ENCODE measurements around the gene CORO1C.

The CORO1C gene

DNA sequence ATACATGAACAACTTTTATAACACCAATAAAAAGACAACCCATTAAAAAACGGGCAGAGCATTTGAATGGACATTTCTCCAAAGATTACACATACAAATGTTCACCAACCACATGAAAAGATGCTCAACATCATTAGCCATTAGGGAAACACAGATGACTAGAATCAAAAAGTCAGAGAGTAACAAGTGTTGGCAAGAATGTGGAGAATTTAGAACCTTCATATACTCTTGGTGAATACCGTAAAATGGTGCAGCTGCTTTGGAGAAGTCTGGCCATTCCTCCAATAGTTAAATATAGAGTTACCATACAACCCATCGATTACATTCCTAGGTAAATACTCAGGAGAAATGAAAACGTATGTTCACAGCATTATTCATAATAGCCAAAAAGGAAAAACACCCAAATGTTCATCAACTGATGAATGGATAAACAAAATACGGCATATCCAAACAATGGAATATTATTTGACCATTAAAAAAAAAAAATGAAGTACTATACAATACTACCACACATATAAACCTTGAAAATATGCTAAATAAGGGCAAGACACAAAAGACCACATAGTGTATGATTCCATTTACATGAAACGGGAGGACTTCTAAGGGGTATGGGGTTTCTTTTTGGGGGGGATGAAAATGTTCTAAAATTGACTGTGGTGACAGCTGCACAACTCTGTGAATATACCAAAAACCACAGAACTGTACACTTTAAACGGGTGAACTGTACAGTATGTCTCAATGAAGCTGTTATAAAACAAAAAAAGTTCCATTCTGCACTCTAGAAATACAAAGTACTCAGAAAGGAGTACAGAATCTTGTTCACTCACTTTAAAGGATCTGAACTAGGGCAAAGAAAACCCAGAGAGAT is 3.2 kb downstream of the CORO1C start:
- Histone ChIP-seq H3K4me3 (ENCODE audit: low read length) (no peak overlapping the region), H2AFZ (ENCODE audit: low read depth, low read length) (no peak overlapping the region), H4K20me1 (ENCODE audit: insufficient read depth, low read length) (peaks cover 65% of the 10 kb centered on the region), H3K9me3 (ENCODE audit: insufficient read depth, low read length) (no peaks in the 10 kb centered on the region), H3K27ac (ENCODE audit: low read length) (no peak overlapping the region), H3K79me2 (ENCODE audit: low read length) (peaks cover 75% of the 10 kb centered on the region), H3K4me2 (ENCODE audit: low read length) (no peak overlapping the region), H3K27me3 (ENCODE audit: low read depth, low read length) (no peaks in the 10 kb centered on the region), H3K9ac (ENCODE audit: low read length) (no peak overlapping the region), H3K36me3 (replicated peaks; ENCODE audit: low read depth, low read length) (no peaks in the 10 kb centered on the region), H3K4me1 (ENCODE audit: low read length) (peaks cover 39% of the 10 kb centered on the region)
- TF ChIP-seq, protein P1, sequence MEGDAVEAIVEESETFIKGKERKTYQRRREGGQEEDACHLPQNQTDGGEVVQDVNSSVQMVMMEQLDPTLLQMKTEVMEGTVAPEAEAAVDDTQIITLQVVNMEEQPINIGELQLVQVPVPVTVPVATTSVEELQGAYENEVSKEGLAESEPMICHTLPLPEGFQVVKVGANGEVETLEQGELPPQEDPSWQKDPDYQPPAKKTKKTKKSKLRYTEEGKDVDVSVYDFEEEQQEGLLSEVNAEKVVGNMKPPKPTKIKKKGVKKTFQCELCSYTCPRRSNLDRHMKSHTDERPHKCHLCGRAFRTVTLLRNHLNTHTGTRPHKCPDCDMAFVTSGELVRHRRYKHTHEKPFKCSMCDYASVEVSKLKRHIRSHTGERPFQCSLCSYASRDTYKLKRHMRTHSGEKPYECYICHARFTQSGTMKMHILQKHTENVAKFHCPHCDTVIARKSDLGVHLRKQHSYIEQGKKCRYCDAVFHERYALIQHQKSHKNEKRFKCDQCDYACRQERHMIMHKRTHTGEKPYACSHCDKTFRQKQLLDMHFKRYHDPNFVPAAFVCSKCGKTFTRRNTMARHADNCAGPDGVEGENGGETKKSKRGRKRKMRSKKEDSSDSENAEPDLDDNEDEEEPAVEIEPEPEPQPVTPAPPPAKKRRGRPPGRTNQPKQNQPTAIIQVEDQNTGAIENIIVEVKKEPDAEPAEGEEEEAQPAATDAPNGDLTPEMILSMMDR (IDR thresholded peaks at IDR 0.05; ENCODE audit: low read depth, low read length), result no peak
- TF ChIP-seq EZH2phosphoT487 (IDR thresholded peaks at IDR 0.05; ENCODE audit: low read depth), result no peak

DNA sequence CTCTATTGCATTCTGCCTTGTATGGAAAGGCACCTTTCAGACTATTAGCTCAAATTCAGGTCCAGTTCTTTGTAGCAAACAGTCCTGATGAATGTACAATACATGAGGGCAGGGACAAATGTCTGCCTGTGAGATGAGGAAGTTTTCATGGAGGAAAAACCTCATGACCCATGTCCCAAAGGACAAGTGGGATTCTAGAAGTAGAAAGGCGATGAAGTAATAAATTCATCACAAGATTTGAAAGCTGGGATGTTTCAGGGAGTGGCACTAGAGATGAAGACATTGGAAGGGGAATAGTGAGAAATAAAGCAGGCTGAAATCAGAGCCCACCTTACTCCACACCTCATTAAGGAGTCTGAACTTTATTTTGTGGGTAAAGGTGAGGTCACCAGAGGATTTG is 4.2 kb downstream of the CORO1C start:
- no peaks in the 10 kb centered on the region for H3K36me3 ChIP-seq (replicated peaks; ENCODE audit: low read depth, low read length)
- H4K20me1 ChIP-seq (ENCODE audit: insufficient read depth, low read length), result peaks cover 74% of the 10 kb centered on the region
- H3K4me3 ChIP-seq (ENCODE audit: low read length), result no peak overlapping the region
- H3K27me3 ChIP-seq (ENCODE audit: low read depth, low read length), result no peaks in the 10 kb centered on the region
- no peak overlapping the region for H2AFZ ChIP-seq (ENCODE audit: low read depth, low read length)
- H3K4me2 ChIP-seq (ENCODE audit: low read length), result no peak overlapping the region
- no peak for TF ChIP-seq EZH2phosphoT487 (IDR thresholded peaks at IDR 0.05; ENCODE audit: low read depth)
- TF ChIP-seq, protein P1 (IDR thresholded peaks at IDR 0.05; ENCODE audit: low read depth, low read length), result no peak
- peaks cover 32% of the 10 kb centered on the region for H3K4me1 ChIP-seq (ENCODE audit: low read length)
- H3K79me2 ChIP-seq (ENCODE audit: low read length), result peaks cover 85% of the 10 kb centered on the region
- no peaks in the 10 kb centered on the region for H3K9me3 ChIP-seq (ENCODE audit: insufficient read depth, low read length)
- H3K9ac ChIP-seq (ENCODE audit: low read length), result no peak overlapping the region
- H3K27ac ChIP-seq (ENCODE audit: low read length), result no peak overlapping the region

DNA sequence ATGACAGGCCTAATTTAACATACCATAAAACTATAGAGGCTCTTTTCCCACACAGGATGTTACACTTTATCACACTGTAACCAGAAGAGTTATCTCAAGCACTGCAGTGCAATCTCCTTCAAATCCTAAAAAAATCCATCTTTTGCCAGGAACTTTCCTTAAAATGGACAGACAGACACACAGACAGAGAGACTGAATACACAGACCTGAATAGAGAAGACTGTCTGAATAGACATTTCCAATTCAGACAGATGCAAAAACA is 6.5 kb downstream of the CORO1C start:
- Histone ChIP-seq H4K20me1 (ENCODE audit: insufficient read depth, low read length) (peaks cover 89% of the 10 kb centered on the region), H3K27me3 (ENCODE audit: low read depth, low read length) (no peaks in the 10 kb centered on the region), H3K36me3 (replicated peaks; ENCODE audit: low read depth, low read length) (no peaks in the 10 kb centered on the region), H2AFZ (ENCODE audit: low read depth, low read length) (no peak overlapping the region), H3K27ac (ENCODE audit: low read length) (no peak overlapping the region), H3K4me2 (ENCODE audit: low read length) (no peak overlapping the region), H3K79me2 (ENCODE audit: low read length) (peaks cover 91% of the 10 kb centered on the region), H3K9ac (ENCODE audit: low read length) (no peak overlapping the region), H3K9me3 (ENCODE audit: insufficient read depth, low read length) (no peaks in the 10 kb centered on the region), H3K4me3 (ENCODE audit: low read length) (no peak overlapping the region), H3K4me1 (ENCODE audit: low read length) (peaks cover 28% of the 10 kb centered on the region)
- TF ChIP-seq EZH2phosphoT487 (IDR thresholded peaks at IDR 0.05; ENCODE audit: low read depth), result no peak
- TF ChIP-seq, protein P1 (IDR thresholded peaks at IDR 0.05; ENCODE audit: low read depth, low read length), result no peak

DNA sequence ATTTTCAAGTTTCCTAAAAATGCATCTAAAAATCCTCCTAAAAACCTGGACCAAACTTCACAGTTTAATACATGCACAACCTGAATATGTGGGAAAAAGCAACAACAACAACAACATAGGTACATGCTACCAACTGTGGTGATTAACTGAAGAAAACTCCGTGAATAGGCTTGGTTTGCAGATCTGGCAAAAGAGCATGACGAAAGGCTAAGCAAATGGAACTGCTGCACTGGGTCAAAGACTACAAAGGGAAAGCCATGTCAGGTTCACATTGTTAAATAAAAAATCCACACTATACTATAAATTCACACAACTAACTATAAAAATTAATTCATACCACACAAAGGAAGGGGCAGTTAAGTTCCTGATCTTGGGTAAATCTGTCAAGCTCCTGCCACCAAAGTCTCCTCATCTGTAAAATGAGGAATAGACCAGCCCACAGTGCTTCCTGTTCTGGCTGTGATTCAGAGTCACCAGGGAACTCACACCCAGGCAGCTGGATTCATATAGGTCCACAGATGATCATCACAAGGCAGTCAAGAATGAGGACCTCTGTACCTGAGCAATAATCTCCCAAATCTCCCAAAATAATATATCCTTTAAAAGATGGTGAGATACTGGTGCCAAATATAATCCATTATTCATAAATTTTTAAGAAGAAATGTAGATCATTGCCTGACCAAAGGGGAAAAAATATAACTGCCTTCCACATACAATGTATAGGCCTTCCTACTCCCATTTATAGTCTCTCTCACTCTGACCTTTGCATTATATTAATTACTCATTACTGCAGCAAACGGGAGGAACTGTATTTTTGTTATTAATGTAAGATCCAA is 7.0 kb downstream of the CORO1C start:
- no peak overlapping the region for H3K27ac ChIP-seq (ENCODE audit: low read length)
- H4K20me1 ChIP-seq (ENCODE audit: insufficient read depth, low read length), result peaks cover 89% of the 10 kb centered on the region

More for the DNA sequence above, 7.0 kb downstream of the CORO1C start:
- no peak overlapping the region for H3K4me3 ChIP-seq (ENCODE audit: low read length)
- TF ChIP-seq, protein P1 (IDR thresholded peaks at IDR 0.05; ENCODE audit: low read depth, low read length), result no peak
- no peak for TF ChIP-seq EZH2phosphoT487 (IDR thresholded peaks at IDR 0.05; ENCODE audit: low read depth)
- H3K79me2 ChIP-seq (ENCODE audit: low read length), result peaks cover 91% of the 10 kb centered on the region
- no peak overlapping the region for H2AFZ ChIP-seq (ENCODE audit: low read depth, low read length)
- H3K4me2 ChIP-seq (ENCODE audit: low read length), result no peak overlapping the region
- no peaks in the 10 kb centered on the region for H3K9me3 ChIP-seq (ENCODE audit: insufficient read depth, low read length)
- H3K27me3 ChIP-seq (ENCODE audit: low read depth, low read length), result no peaks in the 10 kb centered on the region
- H3K9ac ChIP-seq (ENCODE audit: low read length), result no peak overlapping the region
- H3K4me1 ChIP-seq (ENCODE audit: low read length), result peaks cover 22% of the 10 kb centered on the region
- no peaks in the 10 kb centered on the region for H3K36me3 ChIP-seq (replicated peaks; ENCODE audit: low read depth, low read length)
